Adrenal gland (tissue), 12 donors: Measurements from ENCODE around the gene MICU1. TPM values are rescaled to one million over a fixed set of nuclear protein-coding genes. Genes with fewer than 3 reads are reported as not detected.

Experiments used
- DNase-seq, 7 donors: peaks; one replicate each; pipeline ENCODE4 v3.0.0-alpha.2; 2019 to 2020
- H3K27ac ChIP-seq, 5 donors: fragments of 200-600 bp; sonication (generic) in 4 of 5; 1 replicate in 3 of 5; 2 replicates in 2 of 5; pipeline versions ENCODE4 v1.5.1 to v1.8.0; 2016 to 2020; ENCODE audit warnings: mild to moderate bottlenecking in 1 of 5
- H3K27me3 ChIP-seq: fragments of 200-600 bp; 2 replicates; pipeline ENCODE4 v1.8.0; 2021
- H3K36me3 ChIP-seq, 2 donors: fragments of 200-600 bp; replicated peaks in 1 of 2; 1 replicate in 1 of 2; 2 replicates in 1 of 2; pipeline versions ENCODE4 v1.5.1 to v1.8.0; 2018 to 2022
- H3K4me1 ChIP-seq, 2 donors: fragments of 200-600 bp; replicated peaks in 1 of 2; 1 replicate in 1 of 2; 2 replicates in 1 of 2; pipeline versions ENCODE4 v1.5.1 to v1.8.0; 2018 to 2021
- H3K4me3 ChIP-seq, 4 donors: fragments of 200-600 bp; sonication (generic) in 3 of 4; one replicate each; pipeline ENCODE4 v1.5.1; 2016 to 2018
- H3K9me3 ChIP-seq, 3 donors: fragments of 200-600 bp; sonication (generic) in 1 of 3; replicated peaks in 1 of 3; 1 replicate in 2 of 3; 2 replicates in 1 of 3; pipeline versions ENCODE4 v1.5.1 to v1.8.0; 2016 to 2021
- POLR2A ChIP-seq, 2 donors: fragments of 450-650 bp; IDR thresholded peaks; one replicate each; pipeline ENCODE4 v1.6.1; 2017; ENCODE audit warnings: antibody characterized with exemption in 2 of 2, mild to moderate bottlenecking in 2 of 2, moderate library complexity in 1 of 2
- WGBS, 4 donors: extraction: QIAGEN DNeasy Blood & Tissue Kit in 2 of 4; methylation state at CpG; one replicate each; pipeline versions ENCODE4 v1.1.5 to v1.1.7; 2013 to 2017; 5-methylcytosine and 5-hydroxymethylcytosine counted together
- intact Hi-C, 2 donors: fragments of 100-400 bp; cut with DNase I; formaldehyde crosslinking; loops; one replicate each; pipeline versions ENCODE4 v1.14.1 to v1.15.0; 2022 to 2023
- polyA plus RNA-seq, 3 donors: library from polyadenylated mRNA; stranded (reverse); fragments of 200-250 nt in 2 of 3; fragments of 350-450 nt in 1 of 3; fragmentation: Illumina TruSeq in 1 of 3; extraction: RNeasy Lipid Tissue Mini Kit (QIAGEN cat#74804) in 1 of 3; gene quantifications; one replicate each; pipeline ENCODE4 v1.2.3, GENCODE V29; 2013 to 2014
- total RNA-seq, 9 donors: library from RNA; depleted of rRNA in 4 of 9; stranded (reverse); fragments of >200 nt in 4 of 9; fragments of 120-200 nt in 1 of 9; fragmentation: NEBNext Ultra II Directional in 1 of 9; extraction: Animal tissue kit (Norgen Biotek cat#: 25700) in 1 of 9; gene quantifications; one replicate each; pipeline versions ENCODE4 v1.1.0 to v1.2.4, GENCODE V29; 2013 to 2023
- TF ChIP-seq, protein P1 (sequence below), 6 experiments: fragments of 450-650 bp in 4 of 6; fragments of 200-600 bp in 2 of 6; sonication (generic) in 1 of 6; IDR thresholded peaks; 1 replicate in 5 of 6; 2 replicates in 1 of 6; pipeline versions ENCODE4 v1.5.1 to v1.8.0; 2016 to 2021; ENCODE audit warnings: antibody characterized with exemption in 6 of 6, mild to moderate bottlenecking in 2 of 6, moderate library complexity in 1 of 6
- donor health status: healthy with polysubstance abuse.
- donor health status: Bipolar disorder and iron deficiency.
- donor health status: DM: yes; HTN: yes; CAD: no.
- donor health status: DM: no; HTN: no; CAD: no.
- donor health status: DM: no; HTN: no; CAD: no.
- donor health status: DM: yes; HTN: yes; CAD: no.

MICU1 gene
- total and polyA plus RNA-seq, 12 donors = 56.5 to 122 (median 90.2) TPM

DNA sequence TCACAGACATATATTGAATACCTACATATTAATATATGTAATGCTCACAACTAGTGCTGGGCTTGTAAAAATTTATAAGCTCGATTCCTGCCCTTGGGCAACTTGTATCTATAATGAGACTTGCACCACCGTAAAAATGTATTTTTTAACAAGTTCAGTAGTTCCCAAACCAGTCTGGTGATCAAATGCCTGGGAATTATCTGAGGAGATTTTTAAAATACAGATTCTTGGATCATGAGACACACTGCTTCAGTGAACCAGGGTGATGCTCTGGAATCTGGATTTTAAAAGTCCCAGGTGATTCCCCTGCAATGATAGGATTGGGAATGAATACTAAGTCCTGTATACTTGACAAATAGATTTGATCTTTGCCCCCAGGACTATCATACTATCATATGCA lies 4.3 kb upstream of the MICU1 start:
- no peak for TF ChIP-seq POLR2A (IDR thresholded peaks at IDR 0.05)
- TF ChIP-seq, protein P1, sequence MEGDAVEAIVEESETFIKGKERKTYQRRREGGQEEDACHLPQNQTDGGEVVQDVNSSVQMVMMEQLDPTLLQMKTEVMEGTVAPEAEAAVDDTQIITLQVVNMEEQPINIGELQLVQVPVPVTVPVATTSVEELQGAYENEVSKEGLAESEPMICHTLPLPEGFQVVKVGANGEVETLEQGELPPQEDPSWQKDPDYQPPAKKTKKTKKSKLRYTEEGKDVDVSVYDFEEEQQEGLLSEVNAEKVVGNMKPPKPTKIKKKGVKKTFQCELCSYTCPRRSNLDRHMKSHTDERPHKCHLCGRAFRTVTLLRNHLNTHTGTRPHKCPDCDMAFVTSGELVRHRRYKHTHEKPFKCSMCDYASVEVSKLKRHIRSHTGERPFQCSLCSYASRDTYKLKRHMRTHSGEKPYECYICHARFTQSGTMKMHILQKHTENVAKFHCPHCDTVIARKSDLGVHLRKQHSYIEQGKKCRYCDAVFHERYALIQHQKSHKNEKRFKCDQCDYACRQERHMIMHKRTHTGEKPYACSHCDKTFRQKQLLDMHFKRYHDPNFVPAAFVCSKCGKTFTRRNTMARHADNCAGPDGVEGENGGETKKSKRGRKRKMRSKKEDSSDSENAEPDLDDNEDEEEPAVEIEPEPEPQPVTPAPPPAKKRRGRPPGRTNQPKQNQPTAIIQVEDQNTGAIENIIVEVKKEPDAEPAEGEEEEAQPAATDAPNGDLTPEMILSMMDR (IDR thresholded peaks at IDR 0.05) = no peak
- H3K9me3 ChIP-seq = no peaks in the 10 kb centered on the region
- intact Hi-C loops = no loop called here
- 71 to 94% (median 80%) methylated on average over 2 of the region's 2 CpGs for WGBS, 4 donors
- no peaks in the 10 kb centered on the region for H3K36me3 ChIP-seq
- peaks cover 0 to under 1% of the 10 kb centered on the region in 2 donors for H3K4me1 ChIP-seq
- H3K4me3 ChIP-seq = no peak overlapping the region
- no peak overlapping the region for H3K27ac ChIP-seq
- no peaks in the 10 kb centered on the region for H3K27me3 ChIP-seq
- no peak for DNase-seq

DNA sequence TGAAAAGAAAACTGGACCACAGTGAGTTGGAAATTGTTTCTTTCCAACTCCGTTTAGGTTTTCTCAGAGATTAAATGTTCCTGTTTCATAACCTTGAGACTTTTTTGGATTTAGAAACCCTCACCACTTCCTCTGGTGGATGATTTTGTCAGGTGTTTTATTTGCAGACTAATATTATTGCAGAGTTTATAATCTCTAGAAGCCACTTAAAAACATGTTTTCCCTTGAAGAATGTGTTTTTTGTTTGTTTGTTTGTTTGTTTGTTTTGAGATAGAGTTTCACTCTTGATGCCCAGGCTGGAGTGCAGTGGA lies 520 bp upstream of the MICU1 start:
- no peak for DNase-seq
- peak overlapping the region in 2 of 4 donors; percentile 88 to 89 for H3K4me3 ChIP-seq
- WGBS, 4 donors = 0 to 2% (median 0%) methylated on average over 1 of the region's 1 CpG
- TF ChIP-seq, protein P1 (IDR thresholded peaks at IDR 0.05) = peak in 1 of 6 experiments; percentile 22
- no peak for TF ChIP-seq POLR2A (IDR thresholded peaks at IDR 0.05)
- intact Hi-C loops = no loop called here
- H3K4me1 ChIP-seq = peaks cover 0 to 17% of the 10 kb centered on the region in 2 donors
- H3K27ac ChIP-seq = peak overlapping the region in 4 of 5 donors; percentile 18 to 94 (median 72)
- H3K36me3 ChIP-seq = no peaks in the 10 kb centered on the region
- H3K27me3 ChIP-seq = no peaks in the 10 kb centered on the region
- no peaks in the 10 kb centered on the region for H3K9me3 ChIP-seq

DNA sequence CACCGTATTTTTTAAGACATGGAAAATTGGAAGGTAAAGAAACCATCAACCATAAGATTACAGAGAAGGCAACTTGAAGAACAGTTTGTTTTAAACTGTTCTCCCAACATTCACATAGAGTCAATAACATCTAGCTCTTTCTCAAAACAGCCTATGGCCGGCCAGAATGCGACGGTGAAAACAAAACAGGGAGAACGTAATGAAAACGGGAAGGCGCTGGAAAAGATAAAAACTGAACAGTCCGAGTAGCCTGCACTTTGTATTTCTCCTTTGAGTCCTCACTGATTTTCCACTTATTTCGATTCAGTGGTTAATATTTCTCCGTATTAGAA lies 637 bp downstream of the MICU1 start:
- no peak for DNase-seq
- Histone ChIP-seq H3K27me3 (no peaks in the 10 kb centered on the region), H3K4me3 (peak overlapping the region; percentile 20 to 89 (median 63)), H3K9me3 (no peaks in the 10 kb centered on the region), H3K36me3 (no peaks in the 10 kb centered on the region), H3K27ac (peak overlapping the region in 4 of 5 donors; percentile 72 to 94 (median 86)), H3K4me1 (peaks cover 0 to 17% of the 10 kb centered on the region in 2 donors)
- intact Hi-C loops = no loop called here
- 1 to 3% (median 1%) methylated on average over 10 of the region's 10 CpGs for WGBS, 4 donors
- TF ChIP-seq POLR2A (IDR thresholded peaks at IDR 0.05) = no peak
- TF ChIP-seq, protein P1 (IDR thresholded peaks at IDR 0.05) = no peak

DNA sequence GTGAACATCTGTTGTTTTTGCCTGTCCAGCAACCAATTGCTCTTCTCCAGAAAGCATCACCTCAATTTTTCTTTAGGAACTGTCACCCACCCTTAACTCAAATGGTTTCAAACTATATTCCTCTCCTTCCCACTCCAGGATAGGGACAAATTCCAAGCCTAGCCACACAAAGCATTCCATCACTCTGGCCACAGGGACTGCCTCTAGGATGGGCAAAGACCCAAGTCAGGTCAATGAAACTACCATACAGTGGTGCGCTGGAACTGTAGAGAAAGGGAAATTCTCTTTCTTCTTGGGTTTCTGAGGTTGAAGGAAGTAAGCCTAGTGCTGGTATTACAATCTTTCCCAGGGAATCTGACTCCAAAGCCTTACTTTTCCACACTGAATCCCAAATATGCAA lies 3.6 kb downstream of the MICU1 start:
- intact Hi-C loops = no loop called here

More for the DNA sequence above, 3.6 kb downstream of the MICU1 start:
- Histone ChIP-seq H3K9me3 (no peaks in the 10 kb centered on the region), H3K4me3 (no peak overlapping the region), H3K36me3 (no peaks in the 10 kb centered on the region), H3K27ac (no peak overlapping the region), H3K4me1 (peaks cover 0 to 17% of the 10 kb centered on the region in 2 donors), H3K27me3 (no peaks in the 10 kb centered on the region)
- TF ChIP-seq POLR2A (IDR thresholded peaks at IDR 0.05) = no peak
- TF ChIP-seq, protein P1 (IDR thresholded peaks at IDR 0.05) = no peak
- DNase-seq = no peak
- 94 to 100% (median 100%) methylated on average over 1 of the region's 1 CpG for WGBS, 4 donors
